Measurements from ENCODE around the gene DYNLT2B.
A peak's percentile ranks its signal among the peaks of the same experiment; 100 is the strongest.
"Not testable (repeated sequence)": the region's sequence is repeated elsewhere in the genome, so short reads cannot be mapped to it uniquely, and the experiment has no call there.

Gene DYNLT2B

DNA sequence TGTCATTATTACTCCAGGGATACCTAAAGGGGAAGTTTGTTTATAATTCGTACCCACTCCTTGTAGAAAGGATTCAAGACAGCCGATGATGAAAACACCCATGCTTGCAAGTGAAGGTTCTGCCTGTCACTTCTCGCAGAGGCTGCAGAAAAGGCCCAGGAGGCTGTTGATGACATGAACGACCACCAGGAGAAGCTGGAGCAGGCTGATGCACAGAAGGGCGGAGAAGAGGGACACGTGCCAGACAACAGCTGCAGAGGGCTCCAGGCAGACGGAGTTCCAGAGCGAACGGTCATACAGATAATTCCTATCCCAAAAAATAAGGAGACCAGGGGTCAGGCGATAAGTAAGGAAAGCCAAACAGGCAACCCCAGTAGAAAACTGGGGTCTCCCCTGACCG, 5.7 kb upstream of the DYNLT2B start:
- peak in 1 of 3 experiments; percentile 19 for DNase-seq

GRCh38 chr3:196323016-196323415, 5.0 kb upstream of the DYNLT2B start:
- no peak for DNase-seq

- no peak for DNase-seq
These were observed 3.1 kb upstream of the DYNLT2B start for GRCh38 chr3:196321162-196321561.

DNA sequence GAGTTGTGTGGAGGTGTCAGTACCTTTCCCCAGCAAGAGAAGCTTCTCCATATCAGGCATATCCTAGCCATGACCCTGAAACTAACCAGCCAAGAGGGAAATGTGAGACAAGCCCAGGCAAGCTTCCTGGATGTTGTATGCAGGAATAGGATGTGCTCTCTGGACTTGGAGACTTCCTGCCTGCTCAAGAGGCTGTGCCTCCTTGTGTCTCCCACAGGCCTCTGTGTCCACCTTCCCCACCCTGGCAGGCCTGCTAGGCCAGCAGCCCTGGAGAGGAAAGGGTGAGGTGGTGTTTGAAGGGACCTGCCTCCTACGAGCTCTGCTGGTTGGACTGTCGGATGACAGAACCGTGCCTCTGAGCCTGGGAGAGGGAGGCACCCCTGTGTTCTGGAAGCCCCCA, 2.1 kb upstream of the DYNLT2B start:
- peak in 1 of 3 experiments; percentile 12 for DNase-seq

GRCh38 chr3:196316799-196317686, 997 bp downstream of the DYNLT2B start:
- not testable (repeated sequence) for DNase-seq

- no peak for DNase-seq
These were observed 2.2 kb downstream of the DYNLT2B start for GRCh38 chr3:196315821-196316220.

GRCh38 chr3:196314597-196314996, 3.4 kb downstream of the DYNLT2B start:
- no peak for DNase-seq

DNA sequence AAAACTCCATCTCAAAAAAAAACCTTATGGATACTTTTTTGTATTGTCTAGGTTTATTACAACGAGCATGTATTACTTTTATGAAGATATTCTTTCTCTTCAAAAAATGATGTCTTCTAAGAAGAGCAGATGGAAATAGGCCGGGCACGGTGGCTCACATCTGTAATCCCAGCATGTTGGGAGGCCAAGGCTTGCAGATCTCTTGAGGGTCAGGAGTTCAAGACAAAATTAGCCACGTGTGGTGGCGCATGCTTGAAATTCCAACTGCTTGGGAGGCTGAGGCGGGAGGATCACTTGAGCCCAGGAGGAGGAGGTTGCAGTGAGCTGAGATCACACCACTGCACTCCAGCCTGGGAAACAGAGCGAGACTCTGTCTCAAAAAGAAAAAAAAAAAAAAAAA, 4.0 kb downstream of the DYNLT2B start:
- DNase-seq = not testable (repeated sequence)

DNA sequence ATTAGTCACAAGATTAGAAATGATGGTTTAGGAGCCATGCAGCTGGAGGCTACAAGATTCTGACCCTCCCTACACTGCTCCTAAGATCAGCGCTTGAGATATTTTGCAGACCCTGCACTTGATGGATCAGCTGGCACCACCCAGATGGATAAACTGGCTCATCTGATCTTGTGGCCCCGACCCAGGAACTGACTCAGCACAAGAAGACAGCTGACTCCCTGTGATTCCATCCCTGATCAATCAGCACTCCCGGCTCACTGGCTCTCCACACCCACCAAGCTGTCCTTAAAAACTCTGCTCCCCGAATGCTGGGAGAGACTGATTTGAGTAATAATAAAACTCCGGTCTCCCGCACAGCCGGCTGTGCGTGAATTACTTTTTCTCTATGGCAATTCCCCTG, 15.1 kb downstream of the DYNLT2B start:
- DNase-seq = not testable (repeated sequence)

GRCh38 chr3:196302551-196302950, 15.5 kb downstream of the DYNLT2B start:
- not testable (repeated sequence) for DNase-seq

GRCh38 chr3:196298521-196298920, 19.5 kb downstream of the DYNLT2B start:
- DNase-seq = no peak

DNA sequence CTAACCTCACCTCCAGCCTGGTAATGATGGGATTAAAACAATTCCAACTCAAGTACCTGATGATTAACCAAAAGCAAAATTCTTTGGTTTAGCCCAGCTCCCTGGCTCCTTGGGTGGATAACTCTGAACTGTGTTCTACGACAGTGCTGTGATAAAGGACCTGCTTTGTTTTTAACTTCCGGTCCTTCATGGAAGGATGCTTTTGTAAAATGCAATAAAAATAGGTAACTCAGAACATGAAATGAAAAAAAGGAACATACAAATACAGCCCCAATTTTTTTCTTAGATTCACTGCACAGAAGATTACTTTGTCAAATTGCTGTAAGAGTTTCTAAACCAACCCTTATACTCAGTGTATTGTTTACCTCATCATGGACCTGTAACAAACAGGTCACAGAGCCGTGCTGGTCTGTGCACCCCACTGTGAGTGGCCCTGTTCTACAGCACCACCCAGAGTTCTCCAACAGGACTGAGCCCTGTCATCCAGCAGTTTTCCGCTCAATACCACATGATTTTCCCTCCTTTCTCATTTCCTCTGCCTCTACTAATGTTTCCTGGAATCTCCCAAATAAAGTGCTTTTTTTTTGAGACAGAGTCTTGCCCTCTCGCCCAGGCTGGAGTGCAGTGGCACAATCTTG, 25.6 kb downstream of the DYNLT2B start:
- DNase-seq = no peak

DNA sequence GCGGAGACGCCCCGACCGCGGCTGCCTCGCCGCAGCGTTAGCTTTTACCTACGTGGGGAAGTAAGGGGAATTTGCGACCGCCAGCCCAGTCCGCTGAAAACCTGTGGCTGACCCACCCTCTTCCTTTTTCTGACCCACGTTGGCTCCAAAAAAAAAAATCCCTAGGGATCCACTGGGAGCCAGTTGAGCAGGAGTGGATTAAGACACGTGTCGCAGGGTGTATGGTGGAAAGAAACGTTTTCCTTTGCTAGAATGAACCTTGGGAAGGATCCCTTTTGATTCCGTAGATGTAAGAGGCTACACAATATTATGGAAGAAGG, 29.9 kb downstream of the DYNLT2B start:
- peak in 2 of 3 experiments; percentile 57 to 88 for DNase-seq

DNA sequence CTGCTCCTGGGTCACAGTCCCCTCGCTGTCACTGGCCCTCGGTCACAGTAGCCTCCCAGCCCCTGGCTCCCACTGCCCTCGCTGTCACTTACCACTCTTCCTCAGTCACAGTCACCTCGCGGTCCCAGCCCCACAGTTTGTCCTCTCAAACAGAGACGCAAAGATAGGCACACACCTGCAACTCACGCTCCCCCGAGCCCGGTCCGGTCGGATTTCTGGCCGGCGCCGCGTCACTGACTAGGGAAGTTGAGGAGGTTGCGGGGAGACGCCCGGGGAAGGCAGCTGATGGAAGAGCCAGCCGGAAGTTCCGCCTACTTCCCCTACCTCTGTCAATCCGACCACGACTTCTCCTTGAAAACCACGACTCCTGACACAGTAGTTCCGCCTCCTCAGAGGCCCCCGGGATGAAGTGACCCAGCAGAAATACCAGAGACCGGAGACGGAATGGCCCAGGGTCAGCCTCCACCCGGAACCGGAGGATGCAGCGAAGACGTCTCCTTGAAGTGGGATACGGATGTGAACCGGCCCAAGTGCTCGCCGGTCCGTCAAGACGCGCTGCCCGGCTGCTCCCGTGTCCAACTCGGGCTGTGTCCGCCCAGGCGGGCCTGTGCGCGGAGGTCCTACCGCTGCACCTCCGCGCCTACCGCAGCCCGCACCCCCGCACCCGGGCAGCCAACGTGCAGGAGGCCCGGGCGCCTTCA, 30.4 kb downstream of the DYNLT2B start, which contains the start of gene PCYT1A:
TSS of gene PCYT1A (minus strand) at position 287 of the 701 bp plus-strand sequence. CDS start 17,195 bp downstream, outside the sequence.
- DNase-seq = peak; percentile 92 to 98 (median 94)

DNA sequence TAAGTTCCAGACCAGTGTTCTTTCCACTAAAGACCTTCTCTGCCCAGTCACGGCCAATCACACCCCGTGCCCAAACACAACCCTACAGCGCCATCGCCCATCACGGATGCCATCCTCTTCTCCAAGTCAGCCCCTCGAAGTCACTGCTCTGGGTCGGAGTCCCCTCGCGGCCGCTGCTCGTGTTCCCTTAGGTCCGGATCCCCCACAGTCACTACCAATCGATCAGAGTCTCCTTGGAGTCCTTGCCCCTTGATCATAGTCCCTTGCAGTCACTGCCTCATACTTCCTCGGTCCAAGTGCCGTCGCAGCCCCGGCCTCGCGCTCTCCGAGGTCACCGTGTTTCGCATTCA, 31.0 kb downstream of the DYNLT2B start:
- peak in 1 of 3 experiments; percentile 58 for DNase-seq

DNA sequence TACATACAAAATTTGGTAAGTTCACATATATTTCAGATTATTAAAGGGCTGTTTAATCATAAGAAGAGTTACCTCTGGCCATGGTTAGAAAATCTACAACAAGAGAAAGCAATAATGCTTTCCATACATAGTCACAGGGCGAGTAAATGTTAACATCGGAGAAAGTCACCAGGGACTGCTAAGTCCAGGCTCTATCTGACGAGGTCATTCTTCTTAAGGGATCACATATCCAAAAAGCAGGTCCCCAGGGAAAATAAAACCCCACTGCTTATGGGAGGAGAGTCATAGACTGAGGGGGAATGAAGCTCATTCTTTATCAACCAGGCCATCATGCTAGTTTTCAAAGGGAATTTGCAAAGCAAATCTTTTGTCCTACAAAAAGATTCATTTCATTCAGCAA, 33.6 kb downstream of the DYNLT2B start:
- DNase-seq = no peak

- no peak for DNase-seq
These were observed 36.1 kb downstream of the DYNLT2B start for GRCh38 chr3:196281962-196282361.

DNA sequence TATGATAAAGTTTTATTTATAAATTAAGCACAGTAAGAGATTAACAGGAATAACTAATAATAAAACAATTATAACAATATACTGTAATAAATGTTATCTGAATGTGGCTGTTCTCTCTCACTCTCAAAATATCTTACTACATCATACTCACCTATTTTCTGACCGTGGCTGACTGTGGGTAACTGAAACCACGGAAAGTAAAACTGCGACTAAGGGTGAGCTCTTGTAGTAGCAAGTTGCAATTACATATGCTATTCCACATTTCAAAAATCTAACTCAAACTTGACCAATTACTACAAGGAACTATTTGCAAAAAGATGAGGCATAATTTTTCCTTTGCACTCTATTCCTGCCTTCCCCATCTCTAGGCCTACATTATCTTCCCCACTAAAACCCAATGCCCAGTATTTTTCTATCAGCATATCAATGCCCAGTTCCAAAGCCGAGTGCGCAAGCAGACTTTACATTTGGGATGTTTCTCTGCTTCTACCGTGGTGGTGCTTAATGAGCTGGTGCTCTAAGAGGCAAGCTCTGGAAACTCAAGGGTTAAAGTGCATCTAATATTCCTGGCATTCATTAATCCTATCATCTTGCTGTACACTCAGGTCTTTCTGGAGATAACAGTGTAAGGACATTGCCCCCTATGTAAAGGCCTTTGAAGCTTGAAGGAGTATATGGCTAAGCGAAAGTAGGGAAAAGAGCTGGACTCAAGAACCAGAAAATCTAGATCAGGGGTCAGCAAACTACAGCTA, 37.2 kb downstream of the DYNLT2B start:
- no peak for DNase-seq

DNA sequence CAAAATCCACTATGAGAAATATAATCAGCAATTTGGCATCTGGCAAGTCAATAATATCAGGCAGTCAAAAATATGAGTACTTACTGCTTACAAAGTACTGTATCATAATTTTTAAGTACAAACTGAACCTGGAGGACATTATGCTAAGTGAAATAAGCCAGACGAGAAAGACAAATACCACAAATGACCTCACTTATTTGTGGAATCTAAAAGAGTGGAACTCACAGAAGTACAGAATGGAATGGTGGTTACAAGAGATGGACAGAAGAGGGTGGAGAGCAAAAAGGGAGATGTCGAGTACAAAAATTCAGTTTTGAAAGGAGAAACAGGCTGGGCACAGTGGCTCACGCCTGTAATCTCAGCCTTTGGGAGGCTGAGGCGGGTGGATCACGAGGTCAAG, 42.9 kb downstream of the DYNLT2B start:
- no peak for DNase-seq

DNA sequence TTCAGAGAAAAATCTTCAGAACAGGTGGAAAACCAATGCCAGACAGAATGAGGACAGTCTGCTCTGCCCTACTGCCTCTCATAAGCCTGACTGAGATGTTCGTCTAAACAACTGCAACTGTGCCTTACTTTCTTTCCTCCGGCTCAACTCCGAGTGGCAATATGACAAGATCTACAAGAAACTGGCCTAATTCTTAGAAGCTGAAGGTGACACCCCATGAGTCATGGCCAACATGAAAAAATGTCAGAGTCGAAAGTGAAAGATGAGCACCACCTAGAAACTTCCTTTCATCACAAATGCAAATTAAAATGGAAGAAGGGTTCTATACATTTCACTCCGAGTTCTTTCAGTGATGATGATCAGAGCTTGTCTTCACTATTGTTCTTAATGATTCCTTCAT, 43.5 kb downstream of the DYNLT2B start:
- no peak for DNase-seq

- no peak for DNase-seq
These were observed 44.4 kb downstream of the DYNLT2B start for GRCh38 chr3:196273655-196274054.

- DNase-seq = no peak
These were observed 45.2 kb downstream of the DYNLT2B start for GRCh38 chr3:196272826-196273225.

GRCh38 chr3:196270499-196270898, 47.5 kb downstream of the DYNLT2B start:
- DNase-seq = no peak
